A673 (cell line): Measurements from ENCODE around the gene PAPSS1.

Source experiments
- EZH2 ChIP-seq: fragments of 200-600 bp; sonication (generic); IDR thresholded peaks from 2 replicates; pipeline ENCODE4 v1.6.1; 2017; ENCODE audit warnings: borderline replicate concordance, low read depth, mild to moderate bottlenecking, mixed read lengths, antibody characterized with exemption, low read length; ENCODE audit not compliant: poor library complexity, severe bottlenecking
- TF ChIP-seq, protein P1 (sequence below): fragments of 300-800, 200-600 bp; sonication (generic); conservative IDR thresholded peaks from 2 replicates; pipeline ENCODE4 v1.5.1; 2017; ENCODE audit warnings: low read depth, mild to moderate bottlenecking, antibody characterized with exemption, low read length, moderate library complexity, mixed read lengths

GRCh38 chr4:107742791-107743190 is 22.8 kb upstream of the PAPSS1 start:
- TF ChIP-seq, protein P1, sequence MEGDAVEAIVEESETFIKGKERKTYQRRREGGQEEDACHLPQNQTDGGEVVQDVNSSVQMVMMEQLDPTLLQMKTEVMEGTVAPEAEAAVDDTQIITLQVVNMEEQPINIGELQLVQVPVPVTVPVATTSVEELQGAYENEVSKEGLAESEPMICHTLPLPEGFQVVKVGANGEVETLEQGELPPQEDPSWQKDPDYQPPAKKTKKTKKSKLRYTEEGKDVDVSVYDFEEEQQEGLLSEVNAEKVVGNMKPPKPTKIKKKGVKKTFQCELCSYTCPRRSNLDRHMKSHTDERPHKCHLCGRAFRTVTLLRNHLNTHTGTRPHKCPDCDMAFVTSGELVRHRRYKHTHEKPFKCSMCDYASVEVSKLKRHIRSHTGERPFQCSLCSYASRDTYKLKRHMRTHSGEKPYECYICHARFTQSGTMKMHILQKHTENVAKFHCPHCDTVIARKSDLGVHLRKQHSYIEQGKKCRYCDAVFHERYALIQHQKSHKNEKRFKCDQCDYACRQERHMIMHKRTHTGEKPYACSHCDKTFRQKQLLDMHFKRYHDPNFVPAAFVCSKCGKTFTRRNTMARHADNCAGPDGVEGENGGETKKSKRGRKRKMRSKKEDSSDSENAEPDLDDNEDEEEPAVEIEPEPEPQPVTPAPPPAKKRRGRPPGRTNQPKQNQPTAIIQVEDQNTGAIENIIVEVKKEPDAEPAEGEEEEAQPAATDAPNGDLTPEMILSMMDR = no peak
- no peak for TF ChIP-seq EZH2
